WTC11 (cell line): ENCODE measurements around the gene SNAP47. TPM values are rescaled to one million over a fixed set of nuclear protein-coding genes. Genes with fewer than 3 reads are reported as not detected.

Experiments
- ATAC-seq: fragments of 200-7000 bp; cut with Tn5 transposase; 2 replicates; pipeline ENCODE4 v1.10.0; 2021; ENCODE audit warnings: mild to moderate bottlenecking, moderate library complexity
- CTCF ChIA-PET: fragments of 300-600 bp; sonication (Branson Sonifier 250); formaldehyde crosslinking; loops from one replicate; lab custom pipeline; 2021; ENCODE audit warnings: antibody characterized with exemption; lab: Charles Lee
- POLR2A ChIA-PET: fragments of 350-600 bp; sonication (Branson Sonifier 250); formaldehyde crosslinking; loops from one replicate; lab custom pipeline; 2021; ENCODE audit warnings: antibody characterized with exemption; lab: Charles Lee
- DNase-seq: peaks from one replicate; pipeline ENCODE4 v3.0.0; 2021; ENCODE audit warnings: low spot score
- H3K27ac Mint-ChIP-seq: 2 replicates; pipeline ENCODE4 v1.8.0; 2021; ENCODE audit warnings: mixed read lengths
- H3K27me3 Mint-ChIP-seq: 2 replicates; pipeline ENCODE4 v1.8.0; 2021; ENCODE audit warnings: low read depth, mild to moderate bottlenecking, moderate library complexity, mixed read lengths
- H3K36me3 Mint-ChIP-seq: 2 replicates; pipeline ENCODE4 v1.8.0; 2021; ENCODE audit warnings: mixed read lengths
- H3K4me1 Mint-ChIP-seq: 2 replicates; pipeline ENCODE4 v1.8.0; 2022; ENCODE audit warnings: mixed read lengths
- H3K4me3 Mint-ChIP-seq: 2 replicates; pipeline ENCODE4 v1.8.0; 2021; ENCODE audit warnings: mild to moderate bottlenecking, moderate library complexity, mixed read lengths
- H3K9me3 Mint-ChIP-seq: 2 replicates; pipeline ENCODE4 v1.8.0; 2021; ENCODE audit warnings: mixed read lengths
- FOXJ3 ChIP-seq: sonication (generic); formaldehyde crosslinking; IDR thresholded peaks from 2 replicates; pipeline ENCODE4 v1.9.0; 2021; ENCODE audit warnings: missing genetic modification reagents, mild to moderate bottlenecking, borderline replicate concordance
- GABPB1 ChIP-seq: sonication (generic); formaldehyde crosslinking; IDR thresholded peaks from 2 replicates; pipeline ENCODE4 v1.8.1; 2023; ENCODE audit warnings: mild to moderate bottlenecking, missing genetic modification reagents
- GTF2I ChIP-seq: fragments of 250-450 bp; sonication (Bioruptor Pico); conservative IDR thresholded peaks from 2 replicates; pipeline ENCODE4 v1.4.0; 2021; ENCODE audit warnings: mild to moderate bottlenecking
- JUN ChIP-seq: sonication (generic); formaldehyde crosslinking; IDR thresholded peaks from 2 replicates; pipeline ENCODE4 v1.8.0; 2023; ENCODE audit warnings: mild to moderate bottlenecking, missing genetic modification reagents
- NR3C1 ChIP-seq: sonication (generic); formaldehyde crosslinking; conservative IDR thresholded peaks from 2 replicates; pipeline ENCODE4 v1.8.1; 2023; ENCODE audit warnings: low read depth, mild to moderate bottlenecking, missing genetic modification reagents
- SOX15 ChIP-seq: fragments of 250-450 bp; sonication (Bioruptor Pico); IDR thresholded peaks from 2 replicates; pipeline ENCODE4 v1.9.0; 2021; ENCODE audit warnings: mild to moderate bottlenecking
- ZBTB21 ChIP-seq: sonication (generic); formaldehyde crosslinking; IDR thresholded peaks from 2 replicates; pipeline ENCODE4 v1.8.1; 2023; ENCODE audit warnings: mild to moderate bottlenecking, missing genetic modification reagents, borderline replicate concordance
- ZNF138 ChIP-seq: sonication (generic); formaldehyde crosslinking; conservative IDR thresholded peaks from 2 replicates; pipeline ENCODE4 v1.8.1; 2022; ENCODE audit warnings: mild to moderate bottlenecking, moderate library complexity, missing genetic modification reagents
- ZNF219 ChIP-seq: sonication (generic); formaldehyde crosslinking; IDR thresholded peaks from 2 replicates; pipeline ENCODE4 v1.8.0; 2023; ENCODE audit warnings: missing genetic modification reagents, mild to moderate bottlenecking, borderline replicate concordance
- ZNF263 ChIP-seq: sonication (generic); formaldehyde crosslinking; IDR thresholded peaks from 2 replicates; pipeline ENCODE4 v1.8.1; 2022; ENCODE audit warnings: low read depth, mild to moderate bottlenecking, moderate library complexity, missing genetic modification reagents
- ZNF671 ChIP-seq: fragments of 250-450 bp; sonication (Bioruptor Pico); IDR thresholded peaks from 2 replicates; pipeline ENCODE4 v1.8.0; 2021; ENCODE audit warnings: mild to moderate bottlenecking
- total RNA-seq: library from RNA; stranded (reverse); gene quantifications from 3 replicates; pipeline ENCODE4 v1.2.3, GENCODE V29; 2021
- TF ChIP-seq, protein P1 (sequence below): fragments of 250-450 bp; sonication (Bioruptor Pico); IDR thresholded peaks from 2 replicates; pipeline ENCODE4 v2.1.2; 2022; ENCODE audit warnings: mild to moderate bottlenecking, moderate library complexity
- TF ChIP-seq, protein P2 (sequence below): sonication (generic); formaldehyde crosslinking; IDR thresholded peaks from 2 replicates; pipeline ENCODE4 v1.8.1; 2022; ENCODE audit warnings: mild to moderate bottlenecking, moderate library complexity, missing genetic modification reagents
- TF ChIP-seq, protein P3 (sequence below): sonication (generic); formaldehyde crosslinking; conservative IDR thresholded peaks from 2 replicates; pipeline ENCODE4 v1.8.1; 2023; ENCODE audit warnings: mild to moderate bottlenecking, low read depth, missing genetic modification reagents, moderate library complexity
- TF ChIP-seq, protein P4 (sequence below): sonication (generic); formaldehyde crosslinking; IDR thresholded peaks from 2 replicates; pipeline ENCODE4 v1.8.1; 2023; ENCODE audit warnings: mild to moderate bottlenecking, missing genetic modification reagents
- TF ChIP-seq, protein P5 (sequence below): fragments of 250-450 bp; sonication (Bioruptor Pico); IDR thresholded peaks from 2 replicates; pipeline ENCODE4 v1.8.0; 2021; ENCODE audit warnings: mild to moderate bottlenecking
- TF ChIP-seq, protein P6 (sequence below): fragments of 200-600 bp; IDR thresholded peaks from 2 replicates; pipeline ENCODE4 v1.8.0; 2022; ENCODE audit warnings: antibody characterized with exemption
- TF ChIP-seq, protein P7 (sequence below): sonication (generic); formaldehyde crosslinking; IDR thresholded peaks from 2 replicates; pipeline ENCODE4 v1.8.0; 2022; ENCODE audit warnings: mild to moderate bottlenecking, missing genetic modification reagents

The SNAP47 gene
- total RNA-seq, 1 experiment from 2014 or later = 50.8 TPM

DNA sequence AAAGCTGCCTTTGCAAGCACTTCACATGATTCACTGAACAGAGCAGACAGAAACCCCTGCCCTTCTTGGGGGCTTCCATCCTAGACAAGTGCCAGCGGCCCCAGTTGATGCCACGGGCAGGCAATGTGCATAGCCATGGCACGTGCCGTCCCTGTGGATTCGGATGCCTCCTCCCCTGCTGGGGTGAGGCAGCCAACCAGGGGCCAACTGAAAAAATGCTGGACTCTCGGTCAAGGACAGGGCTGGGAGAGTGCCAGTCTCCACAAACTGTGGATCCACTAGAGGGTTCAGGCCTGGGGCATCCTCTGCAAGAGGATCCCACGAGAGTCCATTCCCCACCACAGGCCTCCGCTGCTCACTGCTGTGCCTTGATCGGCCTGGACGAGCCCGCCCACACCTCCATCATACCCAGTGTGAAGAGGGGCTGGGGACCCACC is 4.0 kb upstream of the SNAP47 start:
- no peaks in the 10 kb centered on the region for H3K9me3 Mint-ChIP-seq
- no peak overlapping the region for H3K4me3 Mint-ChIP-seq
- DNase-seq = no peak
- POLR2A ChIA-PET = no interaction called here
- CTCF ChIA-PET = interaction anchor here (0.6 to 1.8 kb wide), 11 partner anchors 12 to 257 kb away, joined by 3 to 20 read pairs (median 3); no protein-coding TSS in a partner anchor
- H3K27me3 Mint-ChIP-seq = peaks cover 6% of the 10 kb centered on the region
- peaks cover 36% of the 10 kb centered on the region for H3K4me1 Mint-ChIP-seq
- TF ChIP-seq, protein P1, sequence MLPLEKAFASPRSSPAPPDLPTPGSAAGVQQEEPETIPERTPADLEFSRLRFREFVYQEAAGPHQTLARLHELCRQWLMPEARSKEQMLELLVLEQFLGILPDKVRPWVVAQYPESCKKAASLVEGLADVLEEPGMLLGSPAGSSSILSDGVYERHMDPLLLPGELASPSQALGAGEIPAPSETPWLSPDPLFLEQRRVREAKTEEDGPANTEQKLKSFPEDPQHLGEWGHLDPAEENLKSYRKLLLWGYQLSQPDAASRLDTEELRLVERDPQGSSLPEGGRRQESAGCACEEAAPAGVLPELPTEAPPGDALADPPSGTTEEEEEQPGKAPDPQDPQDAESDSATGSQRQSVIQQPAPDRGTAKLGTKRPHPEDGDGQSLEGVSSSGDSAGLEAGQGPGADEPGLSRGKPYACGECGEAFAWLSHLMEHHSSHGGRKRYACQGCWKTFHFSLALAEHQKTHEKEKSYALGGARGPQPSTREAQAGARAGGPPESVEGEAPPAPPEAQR (CRISPR knock-in tag) = no peak
- TF ChIP-seq ZNF138 (CRISPR knock-in tag) (no peak), ZNF219 (CRISPR knock-in tag) (no peak), NR3C1 (CRISPR knock-in tag) (no peak), ZNF671 (CRISPR knock-in tag) (no peak), ZBTB21 (CRISPR knock-in tag) (no peak), GABPB1 (no peak), SOX15 (no peak), ZNF263 (no peak), GTF2I (CRISPR knock-in tag) (no peak), FOXJ3 (CRISPR knock-in tag) (no peak), JUN (no peak)
- TF ChIP-seq, protein P2, sequence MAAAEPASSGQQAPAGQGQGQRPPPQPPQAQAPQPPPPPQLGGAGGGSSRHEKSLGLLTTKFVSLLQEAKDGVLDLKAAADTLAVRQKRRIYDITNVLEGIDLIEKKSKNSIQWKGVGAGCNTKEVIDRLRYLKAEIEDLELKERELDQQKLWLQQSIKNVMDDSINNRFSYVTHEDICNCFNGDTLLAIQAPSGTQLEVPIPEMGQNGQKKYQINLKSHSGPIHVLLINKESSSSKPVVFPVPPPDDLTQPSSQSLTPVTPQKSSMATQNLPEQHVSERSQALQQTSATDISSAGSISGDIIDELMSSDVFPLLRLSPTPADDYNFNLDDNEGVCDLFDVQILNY (CRISPR knock-in tag) = no peak
- TF ChIP-seq, protein P3, sequence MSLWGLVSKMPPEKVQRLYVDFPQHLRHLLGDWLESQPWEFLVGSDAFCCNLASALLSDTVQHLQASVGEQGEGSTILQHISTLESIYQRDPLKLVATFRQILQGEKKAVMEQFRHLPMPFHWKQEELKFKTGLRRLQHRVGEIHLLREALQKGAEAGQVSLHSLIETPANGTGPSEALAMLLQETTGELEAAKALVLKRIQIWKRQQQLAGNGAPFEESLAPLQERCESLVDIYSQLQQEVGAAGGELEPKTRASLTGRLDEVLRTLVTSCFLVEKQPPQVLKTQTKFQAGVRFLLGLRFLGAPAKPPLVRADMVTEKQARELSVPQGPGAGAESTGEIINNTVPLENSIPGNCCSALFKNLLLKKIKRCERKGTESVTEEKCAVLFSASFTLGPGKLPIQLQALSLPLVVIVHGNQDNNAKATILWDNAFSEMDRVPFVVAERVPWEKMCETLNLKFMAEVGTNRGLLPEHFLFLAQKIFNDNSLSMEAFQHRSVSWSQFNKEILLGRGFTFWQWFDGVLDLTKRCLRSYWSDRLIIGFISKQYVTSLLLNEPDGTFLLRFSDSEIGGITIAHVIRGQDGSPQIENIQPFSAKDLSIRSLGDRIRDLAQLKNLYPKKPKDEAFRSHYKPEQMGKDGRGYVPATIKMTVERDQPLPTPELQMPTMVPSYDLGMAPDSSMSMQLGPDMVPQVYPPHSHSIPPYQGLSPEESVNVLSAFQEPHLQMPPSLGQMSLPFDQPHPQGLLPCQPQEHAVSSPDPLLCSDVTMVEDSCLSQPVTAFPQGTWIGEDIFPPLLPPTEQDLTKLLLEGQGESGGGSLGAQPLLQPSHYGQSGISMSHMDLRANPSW (CRISPR knock-in tag) = no peak
- TF ChIP-seq, protein P4, sequence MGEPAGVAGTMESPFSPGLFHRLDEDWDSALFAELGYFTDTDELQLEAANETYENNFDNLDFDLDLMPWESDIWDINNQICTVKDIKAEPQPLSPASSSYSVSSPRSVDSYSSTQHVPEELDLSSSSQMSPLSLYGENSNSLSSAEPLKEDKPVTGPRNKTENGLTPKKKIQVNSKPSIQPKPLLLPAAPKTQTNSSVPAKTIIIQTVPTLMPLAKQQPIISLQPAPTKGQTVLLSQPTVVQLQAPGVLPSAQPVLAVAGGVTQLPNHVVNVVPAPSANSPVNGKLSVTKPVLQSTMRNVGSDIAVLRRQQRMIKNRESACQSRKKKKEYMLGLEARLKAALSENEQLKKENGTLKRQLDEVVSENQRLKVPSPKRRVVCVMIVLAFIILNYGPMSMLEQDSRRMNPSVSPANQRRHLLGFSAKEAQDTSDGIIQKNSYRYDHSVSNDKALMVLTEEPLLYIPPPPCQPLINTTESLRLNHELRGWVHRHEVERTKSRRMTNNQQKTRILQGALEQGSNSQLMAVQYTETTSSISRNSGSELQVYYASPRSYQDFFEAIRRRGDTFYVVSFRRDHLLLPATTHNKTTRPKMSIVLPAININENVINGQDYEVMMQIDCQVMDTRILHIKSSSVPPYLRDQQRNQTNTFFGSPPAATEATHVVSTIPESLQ (CRISPR knock-in tag) = no peak
- TF ChIP-seq, protein P5, sequence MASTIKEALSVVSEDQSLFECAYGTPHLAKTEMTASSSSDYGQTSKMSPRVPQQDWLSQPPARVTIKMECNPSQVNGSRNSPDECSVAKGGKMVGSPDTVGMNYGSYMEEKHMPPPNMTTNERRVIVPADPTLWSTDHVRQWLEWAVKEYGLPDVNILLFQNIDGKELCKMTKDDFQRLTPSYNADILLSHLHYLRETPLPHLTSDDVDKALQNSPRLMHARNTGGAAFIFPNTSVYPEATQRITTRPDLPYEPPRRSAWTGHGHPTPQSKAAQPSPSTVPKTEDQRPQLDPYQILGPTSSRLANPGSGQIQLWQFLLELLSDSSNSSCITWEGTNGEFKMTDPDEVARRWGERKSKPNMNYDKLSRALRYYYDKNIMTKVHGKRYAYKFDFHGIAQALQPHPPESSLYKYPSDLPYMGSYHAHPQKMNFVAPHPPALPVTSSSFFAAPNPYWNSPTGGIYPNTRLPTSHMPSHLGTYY (CRISPR knock-in tag) = no peak
- TF ChIP-seq, protein P6, sequence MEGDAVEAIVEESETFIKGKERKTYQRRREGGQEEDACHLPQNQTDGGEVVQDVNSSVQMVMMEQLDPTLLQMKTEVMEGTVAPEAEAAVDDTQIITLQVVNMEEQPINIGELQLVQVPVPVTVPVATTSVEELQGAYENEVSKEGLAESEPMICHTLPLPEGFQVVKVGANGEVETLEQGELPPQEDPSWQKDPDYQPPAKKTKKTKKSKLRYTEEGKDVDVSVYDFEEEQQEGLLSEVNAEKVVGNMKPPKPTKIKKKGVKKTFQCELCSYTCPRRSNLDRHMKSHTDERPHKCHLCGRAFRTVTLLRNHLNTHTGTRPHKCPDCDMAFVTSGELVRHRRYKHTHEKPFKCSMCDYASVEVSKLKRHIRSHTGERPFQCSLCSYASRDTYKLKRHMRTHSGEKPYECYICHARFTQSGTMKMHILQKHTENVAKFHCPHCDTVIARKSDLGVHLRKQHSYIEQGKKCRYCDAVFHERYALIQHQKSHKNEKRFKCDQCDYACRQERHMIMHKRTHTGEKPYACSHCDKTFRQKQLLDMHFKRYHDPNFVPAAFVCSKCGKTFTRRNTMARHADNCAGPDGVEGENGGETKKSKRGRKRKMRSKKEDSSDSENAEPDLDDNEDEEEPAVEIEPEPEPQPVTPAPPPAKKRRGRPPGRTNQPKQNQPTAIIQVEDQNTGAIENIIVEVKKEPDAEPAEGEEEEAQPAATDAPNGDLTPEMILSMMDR = no peak
- TF ChIP-seq, protein P7, sequence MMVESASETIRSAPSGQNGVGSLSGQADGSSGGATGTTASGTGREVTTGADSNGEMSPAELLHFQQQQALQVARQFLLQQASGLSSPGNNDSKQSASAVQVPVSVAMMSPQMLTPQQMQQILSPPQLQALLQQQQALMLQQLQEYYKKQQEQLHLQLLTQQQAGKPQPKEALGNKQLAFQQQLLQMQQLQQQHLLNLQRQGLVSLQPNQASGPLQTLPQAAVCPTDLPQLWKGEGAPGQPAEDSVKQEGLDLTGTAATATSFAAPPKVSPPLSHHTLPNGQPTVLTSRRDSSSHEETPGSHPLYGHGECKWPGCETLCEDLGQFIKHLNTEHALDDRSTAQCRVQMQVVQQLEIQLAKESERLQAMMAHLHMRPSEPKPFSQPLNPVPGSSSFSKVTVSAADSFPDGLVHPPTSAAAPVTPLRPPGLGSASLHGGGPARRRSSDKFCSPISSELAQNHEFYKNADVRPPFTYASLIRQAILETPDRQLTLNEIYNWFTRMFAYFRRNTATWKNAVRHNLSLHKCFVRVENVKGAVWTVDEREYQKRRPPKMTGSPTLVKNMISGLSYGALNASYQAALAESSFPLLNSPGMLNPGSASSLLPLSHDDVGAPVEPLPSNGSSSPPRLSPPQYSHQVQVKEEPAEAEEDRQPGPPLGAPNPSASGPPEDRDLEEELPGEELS (CRISPR knock-in tag) = no peak
- H3K36me3 Mint-ChIP-seq = peaks cover 7% of the 10 kb centered on the region; the same call in 1 of the 2 replicates
- ATAC-seq = no peak
- H3K27ac Mint-ChIP-seq = no peak overlapping the region
